COR-L47 (cell line): Measurements from ENCODE around the gene SIRT6.
A peak's percentile ranks its signal among the peaks of the same experiment; 100 is the strongest.
"Not testable (repeated sequence)": the region's sequence is repeated elsewhere in the genome, so short reads cannot be mapped to it uniquely, and the experiment has no call there.

ENCODE experiments used
- DNase-seq: peaks from one replicate; lab custom pipeline; 2025; lab: John Stamatoyannopoulos, UW

The SIRT6 gene

DNA sequence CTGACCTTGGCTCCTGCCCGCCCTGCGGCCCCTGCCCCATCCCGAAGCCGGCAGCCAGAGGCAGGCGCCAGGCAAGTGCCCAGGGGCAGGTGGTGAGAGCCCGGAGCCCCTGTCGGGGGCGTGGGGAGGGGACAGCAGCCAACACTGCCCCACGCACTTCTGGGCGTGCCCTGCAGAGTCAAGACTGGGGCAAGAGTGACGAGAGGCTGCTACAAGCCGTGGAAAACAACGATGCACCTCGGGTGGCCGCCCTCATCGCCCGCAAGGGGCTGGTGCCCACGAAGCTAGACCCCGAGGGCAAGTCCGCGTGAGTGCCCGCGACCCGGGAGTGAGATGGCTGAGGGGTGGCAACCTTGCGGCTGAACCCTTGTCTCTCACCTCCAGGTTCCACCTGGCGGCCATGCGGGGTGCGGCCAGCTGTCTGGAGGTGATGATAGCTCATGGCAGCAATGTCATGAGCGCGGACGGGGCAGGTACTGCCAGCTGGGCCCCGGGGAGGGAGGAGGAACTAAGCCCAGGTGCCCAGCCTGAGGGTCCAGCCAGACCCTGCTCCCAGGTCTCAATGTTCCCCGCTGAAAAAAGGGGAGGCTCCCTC lies 17.4 kb upstream of the SIRT6 start:
- DNase-seq = no peak

DNA sequence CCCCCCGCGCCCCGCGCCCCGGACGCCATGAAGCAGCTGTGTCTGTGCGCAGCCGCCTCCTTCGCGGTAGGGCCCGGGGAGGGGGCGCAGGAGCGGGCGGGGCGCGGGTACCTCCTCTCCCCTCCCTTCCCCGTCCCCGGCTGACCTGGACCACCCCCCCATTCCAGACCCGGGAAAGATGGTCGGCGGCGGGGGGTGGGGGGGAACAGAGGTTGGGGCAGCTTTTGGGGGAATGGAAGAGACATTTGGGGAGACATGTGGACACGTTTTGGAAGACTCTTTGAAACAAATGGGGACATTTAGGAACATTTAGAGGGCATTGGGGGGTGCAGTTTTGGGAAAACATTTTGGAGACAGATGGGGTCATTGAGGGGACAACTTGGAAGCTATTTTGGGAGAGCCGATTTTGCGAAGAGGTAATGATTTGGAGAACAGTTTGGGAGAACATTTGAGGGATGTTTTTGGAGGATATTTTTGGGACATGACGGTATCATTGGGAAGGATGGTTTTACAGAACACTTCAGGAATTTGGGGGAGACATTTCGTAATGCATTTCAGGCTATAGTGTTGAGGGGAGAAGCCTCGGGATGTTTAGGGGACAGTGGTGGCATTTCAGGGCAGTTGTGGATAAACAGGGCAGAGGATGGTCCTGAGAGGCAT lies 16.2 kb upstream of the SIRT6 start:
- no peak for DNase-seq

DNA sequence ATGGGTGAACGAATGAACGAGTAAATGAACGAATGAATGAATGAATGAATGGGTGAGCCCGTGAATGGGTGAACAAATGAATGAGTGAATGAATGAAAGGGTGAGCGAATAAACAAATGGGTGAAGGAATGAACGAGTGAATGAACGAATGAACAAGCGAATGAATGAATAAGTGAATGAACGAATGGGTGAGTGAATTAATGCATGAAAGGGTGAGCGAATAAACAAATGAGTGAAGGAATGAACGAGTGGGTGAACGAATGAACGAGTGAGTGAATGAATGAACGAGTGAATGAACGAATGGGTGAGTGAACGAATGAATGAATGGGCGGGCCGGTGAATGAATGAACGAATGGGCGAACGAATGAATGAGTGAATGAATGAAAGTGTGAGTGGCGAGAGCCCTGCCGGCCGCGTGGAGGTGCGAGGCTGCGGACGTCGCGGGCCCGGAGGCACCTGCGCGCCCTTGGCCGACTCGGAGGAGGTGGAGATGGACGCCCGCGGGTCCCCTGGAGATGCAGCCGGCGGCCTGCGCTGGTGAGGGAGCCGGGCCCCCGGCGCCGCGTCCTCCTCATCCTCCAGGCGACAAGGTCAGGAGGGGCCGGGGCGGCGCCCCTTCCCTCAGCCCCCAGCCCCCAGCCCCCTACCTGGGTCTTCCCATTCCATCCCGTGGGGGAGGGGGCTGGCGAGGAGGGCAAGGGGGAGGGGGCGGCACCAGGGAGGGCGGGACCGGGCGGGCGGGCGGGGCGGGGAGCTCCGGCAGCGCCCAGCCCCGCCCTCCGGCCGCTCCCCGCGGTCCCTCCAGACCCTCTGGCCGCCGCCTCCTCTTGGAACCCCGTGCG lies 15.5 kb upstream of the SIRT6 start:
- peak; percentile 10 for DNase-seq

DNA sequence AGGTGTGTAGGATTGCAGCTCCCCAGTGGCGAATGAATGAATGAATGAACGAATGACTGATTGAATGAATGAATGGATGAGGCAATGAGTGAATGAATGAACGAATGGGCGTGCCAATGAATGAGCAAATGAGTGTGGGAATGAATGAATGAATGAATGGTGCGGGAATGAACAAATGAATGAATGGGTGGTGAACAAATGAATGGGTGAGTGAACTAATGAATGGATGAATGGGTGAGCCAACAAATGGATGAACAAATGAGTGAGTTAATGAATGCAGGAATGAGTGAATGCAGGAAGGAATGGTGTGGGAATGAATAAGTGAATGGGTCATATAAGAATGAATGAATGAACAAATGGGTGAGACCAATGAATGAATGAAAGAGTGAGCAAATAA lies 14.9 kb upstream of the SIRT6 start:
- no peak for DNase-seq

DNA sequence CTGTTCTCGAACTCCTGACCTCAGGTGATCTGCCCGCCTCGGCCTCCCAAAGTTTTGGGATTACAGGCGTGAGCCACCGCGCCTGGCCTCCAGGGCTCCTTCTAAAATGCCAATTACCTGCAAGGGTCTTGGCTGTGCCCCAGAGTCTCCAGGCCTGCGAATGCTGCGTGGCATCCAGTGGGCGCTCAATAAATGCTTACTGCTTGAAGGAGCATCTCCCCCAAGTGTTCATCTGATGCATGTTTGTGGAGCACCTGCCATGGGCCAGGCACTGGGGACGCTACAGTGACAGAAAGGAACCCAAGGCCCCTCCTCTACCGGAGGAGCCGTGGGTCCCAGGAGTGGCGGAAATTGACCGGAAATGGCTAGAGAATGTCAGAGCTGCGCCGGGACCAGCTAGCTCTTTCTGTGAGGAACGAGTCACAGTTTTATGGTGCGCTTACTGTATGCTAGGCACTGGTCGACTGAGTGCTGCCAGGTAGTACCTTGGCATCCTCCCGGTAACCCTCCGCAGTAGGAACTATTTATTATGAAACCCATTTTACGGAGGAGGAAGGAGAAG lies 14.3 kb upstream of the SIRT6 start:
- DNase-seq = no peak

- DNase-seq = no peak
Observed at GRCh38 chr19:4196009-4196408, 13.6 kb upstream of the SIRT6 start.

- DNase-seq = no peak
Observed at GRCh38 chr19:4194353-4194752, 12.0 kb upstream of the SIRT6 start.

DNA sequence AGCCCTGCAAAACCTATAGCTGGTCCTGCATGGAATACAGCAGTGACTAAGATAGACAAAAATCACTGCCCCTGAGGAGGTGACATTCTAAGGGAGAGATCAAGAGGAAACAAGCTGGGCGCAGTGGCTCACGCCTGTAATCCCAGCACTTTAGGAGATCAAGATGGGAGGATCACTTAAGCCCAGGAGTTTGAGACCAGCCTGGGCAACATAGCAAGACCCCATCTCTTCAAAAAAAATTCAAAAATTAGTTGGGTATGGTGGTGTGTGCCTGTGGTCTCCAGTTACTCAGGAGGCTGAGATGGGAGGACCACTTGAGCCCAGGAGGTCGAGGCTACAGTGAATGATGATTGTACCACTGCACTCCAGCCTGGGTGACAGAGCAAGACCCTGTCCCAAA lies 10.2 kb upstream of the SIRT6 start:
- not testable (repeated sequence) for DNase-seq

DNA sequence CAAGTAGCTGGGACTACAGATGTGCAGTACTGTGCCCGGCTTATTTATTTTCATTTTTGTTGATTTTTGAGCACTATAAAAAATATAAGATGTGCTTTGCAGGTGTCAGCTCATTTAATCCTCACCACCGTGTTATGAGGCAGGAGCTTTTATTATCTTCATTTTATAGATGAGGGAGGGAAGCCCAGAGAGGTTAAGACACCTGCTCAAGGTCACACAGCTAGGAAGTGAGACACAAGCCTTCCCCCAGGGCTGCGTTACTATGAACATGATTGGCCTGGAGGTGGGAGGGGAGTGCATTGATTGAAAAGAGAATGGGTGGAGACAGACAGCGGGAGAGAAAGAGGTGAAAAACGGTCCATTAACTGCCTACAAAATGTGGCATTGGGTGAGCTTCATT lies 7.3 kb upstream of the SIRT6 start:
- DNase-seq = no peak

DNA sequence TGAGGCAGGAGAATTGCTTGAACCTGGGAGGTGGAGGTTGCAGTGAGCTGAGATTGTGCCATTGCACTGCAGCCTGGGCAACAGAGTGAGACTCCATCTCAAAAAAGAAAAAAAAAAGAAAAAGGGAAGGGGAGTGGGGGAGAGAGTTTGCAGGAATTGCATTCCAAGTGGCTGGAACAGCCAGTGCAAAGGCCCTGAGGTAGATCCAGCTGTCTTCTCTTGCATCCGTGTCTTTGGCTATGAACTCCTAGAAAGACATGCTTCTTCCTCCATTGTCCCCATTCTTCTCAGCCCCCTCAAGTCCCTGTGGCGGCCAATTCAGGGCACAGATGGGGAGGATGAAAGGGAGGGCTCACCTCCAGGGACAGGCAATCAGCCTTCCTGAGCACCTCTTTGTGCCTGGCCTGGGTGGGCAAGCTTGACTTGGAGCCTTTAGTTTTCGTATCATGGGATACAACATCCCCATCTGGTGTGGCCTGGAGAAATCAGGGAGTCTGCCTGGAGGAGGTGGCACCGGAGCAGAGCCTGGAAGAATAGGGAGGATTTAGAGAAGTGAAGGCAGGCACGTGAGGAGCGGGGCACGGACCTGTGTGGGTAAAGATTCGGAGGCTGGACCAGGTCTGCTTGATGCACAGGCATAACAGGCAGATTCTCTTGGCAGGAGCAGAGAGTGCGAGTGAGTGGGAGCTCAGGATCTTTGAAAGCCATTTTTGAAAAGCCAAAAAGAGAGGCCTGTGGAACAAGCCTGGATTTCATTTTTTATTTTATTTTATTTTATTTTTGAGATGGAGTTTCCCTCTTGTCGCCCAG lies 5.2 kb upstream of the SIRT6 start:
- no peak for DNase-seq

DNA sequence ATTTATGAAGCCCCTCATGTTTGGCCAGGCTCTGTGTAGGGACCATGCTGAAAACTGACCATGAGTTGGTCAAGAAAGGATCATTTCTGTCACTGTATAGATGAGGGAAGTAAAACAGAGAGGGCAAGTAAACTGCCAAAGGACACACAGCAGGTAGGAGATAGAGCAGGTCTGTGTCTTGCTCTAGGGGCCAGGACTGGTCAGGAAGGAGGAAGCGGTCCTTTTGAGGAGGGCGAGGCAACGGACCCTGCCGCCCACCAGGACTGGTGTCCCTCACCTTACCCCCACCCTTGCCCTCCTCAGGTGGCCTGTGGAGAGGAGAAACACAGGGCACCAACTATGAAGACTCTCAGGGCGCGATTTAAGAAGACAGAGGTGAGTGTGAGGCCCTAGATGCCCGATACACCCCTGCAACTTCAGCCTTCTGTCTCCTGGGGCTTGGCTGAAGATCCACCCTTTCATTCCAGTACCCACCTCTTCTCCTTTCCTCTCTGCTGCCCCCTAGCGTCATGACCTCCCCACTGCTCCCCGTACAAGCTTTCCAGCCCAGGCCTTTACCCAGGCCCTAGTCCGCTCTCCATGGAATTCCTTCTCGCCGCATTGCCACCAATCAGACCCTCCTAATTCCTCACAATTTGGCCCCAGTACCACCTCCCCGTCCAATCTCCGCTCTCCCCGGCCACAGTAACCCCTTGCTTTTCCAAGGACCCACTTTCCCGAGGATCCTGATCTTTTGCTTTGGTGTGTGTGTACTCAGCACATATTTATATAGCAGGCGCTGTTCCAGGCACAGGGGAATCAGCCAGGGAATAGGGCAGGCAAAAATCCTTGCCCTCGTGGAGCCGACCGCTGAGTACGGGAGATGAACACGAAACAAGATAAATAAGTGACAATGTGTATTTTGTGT lies 4.0 kb upstream of the SIRT6 start:
- peak; percentile 26 for DNase-seq

GRCh38 chr19:4185413-4186086 lies 3.2 kb upstream of the SIRT6 start:
- no peak for DNase-seq

- no peak for DNase-seq
Observed at GRCh38 chr19:4184718-4185352, 2.5 kb upstream of the SIRT6 start.

DNA sequence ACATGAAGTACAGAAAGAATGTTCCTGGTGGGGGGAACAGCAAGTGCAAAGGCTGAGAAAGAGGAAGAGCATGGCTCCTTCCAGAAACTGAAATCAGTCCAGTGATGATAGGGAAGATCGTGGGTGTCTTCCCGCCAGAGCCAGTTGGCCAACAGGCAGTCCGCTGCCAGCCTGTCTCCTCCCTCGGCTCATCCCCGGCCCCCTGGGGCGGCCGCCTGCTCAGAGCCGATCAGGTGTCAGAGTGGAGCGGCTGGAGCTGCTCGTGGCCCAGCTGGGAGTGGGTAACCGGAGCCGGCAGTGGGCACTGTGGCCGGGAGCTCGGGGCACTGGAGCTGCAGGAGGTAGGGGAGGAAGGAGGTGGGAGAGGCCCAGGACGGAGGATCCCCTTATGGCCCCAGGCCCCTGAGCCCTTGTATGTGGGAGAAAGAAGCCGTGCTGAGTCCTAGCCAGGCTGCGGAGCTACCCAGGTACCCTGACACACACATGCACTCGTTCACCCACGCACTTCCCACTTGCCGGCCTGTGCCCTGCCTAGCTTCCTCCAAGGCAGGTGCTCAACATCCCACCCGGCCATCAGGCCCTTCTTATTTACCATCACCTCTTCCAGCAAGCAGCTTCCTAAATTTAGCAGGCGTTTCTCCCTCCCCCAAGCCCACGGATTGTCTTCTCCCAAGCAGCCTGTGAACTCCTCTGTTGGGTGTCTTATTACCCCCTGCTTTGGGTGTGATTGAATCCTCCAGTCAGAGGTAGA lies 1.8 kb upstream of the SIRT6 start:
- peak; percentile 81 for DNase-seq

- no peak for DNase-seq
Observed at GRCh38 chr19:4181053-4181508, 1.3 kb downstream of the SIRT6 start.

DNA sequence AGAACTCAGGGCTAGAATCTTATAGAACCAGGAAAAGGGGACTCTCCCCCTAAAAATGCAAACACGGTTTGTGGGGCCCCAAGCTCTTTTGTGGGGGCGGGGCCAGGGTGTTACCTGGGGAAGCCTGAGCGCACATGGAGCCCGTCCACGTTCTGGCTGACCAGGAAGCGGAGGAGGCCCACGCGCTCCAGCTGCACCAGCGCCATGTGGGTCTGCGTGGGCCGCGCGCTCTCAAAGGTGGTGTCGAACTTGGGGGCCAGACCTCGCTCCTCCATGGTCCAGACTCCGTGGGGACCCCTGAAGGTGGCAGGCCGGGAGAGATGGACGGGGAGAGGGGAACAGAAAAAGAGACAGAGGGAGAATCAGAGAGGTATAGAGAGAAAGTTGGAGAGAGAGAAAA lies 3.4 kb downstream of the SIRT6 start:
- no peak for DNase-seq

- no peak for DNase-seq
Observed at GRCh38 chr19:4177146-4177545, 5.2 kb downstream of the SIRT6 start.

DNA sequence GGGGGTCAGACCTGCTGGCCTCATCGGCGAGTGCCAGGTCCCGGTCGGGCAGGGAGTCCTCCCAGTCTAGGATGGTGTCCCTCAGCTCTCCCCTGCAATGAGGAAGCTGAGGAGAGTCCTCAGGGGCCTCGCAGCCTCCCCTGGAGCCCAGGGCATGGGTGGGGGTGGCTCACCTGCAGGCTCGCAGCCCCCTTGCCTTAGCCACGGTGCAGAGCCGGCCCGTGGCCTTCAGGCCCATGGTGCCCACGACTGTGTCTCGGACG lies 6.8 kb downstream of the SIRT6 start:
- DNase-seq = no peak

DNA sequence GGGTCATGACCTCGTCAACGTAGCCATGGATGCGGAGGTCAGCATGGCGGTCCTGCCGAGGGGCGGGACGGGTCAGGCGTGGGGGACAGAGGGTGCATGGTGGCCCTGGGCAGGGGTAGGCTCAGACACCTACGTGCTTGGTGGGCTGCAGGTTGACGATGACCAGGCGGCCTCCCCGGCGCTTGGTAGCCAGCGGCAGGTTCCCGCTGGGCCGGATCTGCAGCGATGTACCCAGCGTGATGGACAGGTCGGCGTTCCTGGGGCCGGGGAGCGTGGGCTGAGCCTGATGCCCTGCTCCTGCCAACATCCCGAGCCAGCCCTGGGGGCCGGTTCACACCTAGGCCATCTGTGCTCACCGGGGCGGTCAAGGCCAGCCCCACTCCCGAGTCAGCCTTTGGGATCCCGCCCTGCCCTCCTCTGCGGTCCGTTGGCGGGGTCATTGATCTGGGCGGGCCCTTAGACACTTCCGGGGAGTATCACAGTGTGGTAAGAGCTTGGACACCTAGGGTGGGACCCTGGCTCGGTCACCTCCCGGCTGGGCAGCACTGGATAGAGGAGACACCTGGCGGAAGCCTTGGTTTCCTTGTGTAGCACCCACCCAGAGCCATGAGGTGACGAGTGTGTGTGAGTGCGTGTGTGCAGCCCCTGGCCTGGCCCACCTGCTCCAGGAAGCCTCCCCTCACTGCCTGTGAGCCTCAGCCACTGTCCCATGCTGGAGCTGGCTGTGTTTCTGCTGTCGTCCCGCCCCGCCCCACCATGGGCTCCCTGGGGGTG lies 7.3 kb downstream of the SIRT6 start:
- no peak for DNase-seq
